Measurements from ENCODE around the gene CAPN3.
"Not testable (repeated sequence)": the region's sequence is repeated elsewhere in the genome, so short reads cannot be mapped to it uniquely, and the experiment has no call there.

Gene CAPN3

DNA sequence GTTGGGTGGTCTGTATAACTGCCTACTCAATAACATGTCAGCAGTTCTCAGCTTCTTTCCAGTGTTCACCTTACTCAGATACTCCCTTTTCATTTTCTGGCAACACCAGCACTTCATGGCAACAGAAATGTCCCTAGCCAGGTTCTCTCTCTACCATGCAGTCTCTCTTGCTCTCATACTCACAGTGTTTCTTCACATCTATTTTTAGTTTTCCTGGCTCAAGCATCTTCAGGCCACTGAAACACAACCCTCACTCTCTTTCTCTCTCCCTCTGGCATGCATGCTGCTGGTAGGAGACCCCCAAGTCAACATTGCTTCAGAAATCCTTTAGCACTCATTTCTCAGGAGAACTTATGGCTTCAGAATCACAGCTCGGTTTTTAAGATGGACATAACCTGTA lies at the start of gene CAPN3:
TSS of gene CAPN3 (plus strand) at position 253 of the 400 bp plus-strand sequence. CDS start 305 bp downstream, outside the sequence.
- DNase-seq (ENCODE audit: extremely low spot score, insufficient read length, low read depth) = no peak
- no peak for FAIRE-seq

- FAIRE-seq = no peak
- DNase-seq (ENCODE audit: extremely low spot score, insufficient read length, low read depth) = no peak
Measured at GRCh38 chr15:42313463-42313862, 45.8 kb upstream of the CAPN3 start.

DNA sequence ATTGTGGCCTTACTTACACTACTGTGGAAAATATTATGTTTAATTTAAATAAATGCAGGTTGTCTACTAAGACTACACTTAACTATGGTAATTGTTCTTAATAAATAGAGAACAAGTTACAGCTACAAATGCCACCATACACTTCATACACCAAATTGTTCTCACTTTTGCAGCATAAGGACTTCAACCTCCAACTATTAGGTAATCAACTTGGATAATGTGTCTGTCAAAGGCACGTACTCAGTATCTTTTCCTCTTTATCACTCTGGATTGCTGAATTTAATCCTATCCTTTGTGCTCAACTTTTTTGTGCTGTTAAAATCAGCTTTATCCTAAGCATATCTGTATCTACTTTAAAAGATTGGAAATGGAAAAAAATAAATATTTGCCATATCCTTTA lies 44.5 kb upstream of the CAPN3 start:
- no peak for FAIRE-seq
- no peak for DNase-seq (ENCODE audit: extremely low spot score, insufficient read length, low read depth)

DNA sequence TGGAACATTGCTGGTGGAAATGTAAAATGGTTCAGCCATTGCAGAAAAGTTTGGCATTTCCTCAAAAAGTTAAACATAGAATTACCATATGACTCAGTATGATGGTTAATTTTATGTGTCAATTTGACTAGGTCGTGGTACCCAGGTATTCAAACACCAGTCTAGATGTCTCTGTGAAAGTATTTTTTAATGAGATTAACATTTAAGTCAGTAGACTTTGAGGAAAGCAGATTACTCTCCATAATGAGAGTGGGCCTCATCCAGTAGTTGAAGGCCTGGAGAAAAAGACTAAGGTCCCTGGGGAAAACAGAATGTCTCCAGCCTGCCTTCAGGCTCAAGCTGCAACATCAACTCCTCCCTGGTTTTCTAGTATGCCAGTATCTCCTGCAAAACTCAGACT lies 43.8 kb upstream of the CAPN3 start:
- DNase-seq (ENCODE audit: extremely low spot score, insufficient read length, low read depth) (no peak), FAIRE-seq (no peak)

- FAIRE-seq; DNase-seq (ENCODE audit: extremely low spot score, insufficient read length, low read depth): not testable (repeated sequence)
Measured at GRCh38 chr15:42316282-42316805, 43.0 kb upstream of the CAPN3 start.

DNA sequence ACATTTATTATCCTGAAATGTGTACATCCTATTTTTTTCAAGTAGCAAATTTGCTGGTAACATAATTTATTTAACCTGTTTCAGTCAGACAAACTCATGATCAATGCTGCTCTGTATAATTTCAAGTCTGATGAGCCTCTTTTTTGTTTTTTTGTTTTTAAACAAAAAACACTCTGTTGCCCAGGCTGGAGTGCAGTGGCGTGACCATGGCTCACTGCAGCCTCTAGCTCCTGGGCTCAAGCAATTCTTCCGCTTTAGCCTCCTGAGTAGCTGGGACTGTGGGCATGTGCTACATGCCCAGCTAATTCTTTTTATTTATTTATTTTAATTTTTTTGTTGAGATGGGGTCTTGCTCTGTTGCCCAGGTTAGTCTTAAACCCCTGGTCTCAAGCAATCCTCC lies 40.1 kb upstream of the CAPN3 start:
- no peak for FAIRE-seq
- no peak for DNase-seq (ENCODE audit: extremely low spot score, insufficient read length, low read depth)

- DNase-seq (ENCODE audit: extremely low spot score, insufficient read length, low read depth) (no peak), FAIRE-seq (no peak)
Measured at GRCh38 chr15:42324308-42324707, 35.0 kb upstream of the CAPN3 start.

DNA sequence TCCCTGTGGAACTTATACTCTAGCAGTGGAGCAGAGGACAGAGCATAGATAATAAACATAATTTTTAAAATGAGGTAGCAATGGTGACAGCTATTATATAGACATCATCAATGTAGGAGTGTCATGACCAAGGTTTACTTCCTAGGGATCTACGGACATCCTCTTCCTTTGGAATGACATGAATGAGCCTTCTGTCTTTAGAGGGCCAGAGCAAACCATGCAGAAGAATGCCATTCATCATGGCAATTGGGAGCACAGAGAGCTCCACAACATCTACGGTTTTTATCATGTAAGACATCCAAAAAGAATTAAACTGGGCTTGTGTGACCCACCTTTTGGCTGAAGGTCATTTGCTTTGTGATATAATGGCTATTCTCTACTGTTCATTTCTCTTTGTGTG lies 30.1 kb upstream of the CAPN3 start:
- FAIRE-seq (no peak), DNase-seq (ENCODE audit: extremely low spot score, insufficient read length, low read depth) (no peak)

GRCh38 chr15:42329992-42330391 lies 29.3 kb upstream of the CAPN3 start:
- DNase-seq (ENCODE audit: extremely low spot score, insufficient read length, low read depth) (no peak), FAIRE-seq (no peak)

DNA sequence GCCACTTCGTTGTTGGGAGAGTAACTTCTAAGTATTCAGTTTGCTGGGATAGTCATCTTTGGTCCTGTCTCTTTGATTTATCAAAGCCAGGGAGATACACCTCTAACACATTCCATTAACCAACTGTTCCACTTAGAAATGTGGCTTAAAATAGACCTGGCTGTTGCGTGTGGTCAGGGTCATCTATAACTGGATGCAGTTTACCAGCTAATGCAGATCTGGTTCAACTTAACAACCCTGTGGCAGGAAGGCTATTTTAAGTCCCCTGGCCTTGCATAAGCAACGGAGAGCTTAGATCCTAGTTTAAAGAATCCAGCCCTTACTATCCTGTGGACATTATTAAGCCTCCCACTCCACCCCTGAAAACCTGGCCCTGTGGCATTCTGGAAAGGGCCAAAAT lies 28.1 kb upstream of the CAPN3 start:
- DNase-seq (ENCODE audit: extremely low spot score, insufficient read length, low read depth) (no peak), FAIRE-seq (no peak)

DNA sequence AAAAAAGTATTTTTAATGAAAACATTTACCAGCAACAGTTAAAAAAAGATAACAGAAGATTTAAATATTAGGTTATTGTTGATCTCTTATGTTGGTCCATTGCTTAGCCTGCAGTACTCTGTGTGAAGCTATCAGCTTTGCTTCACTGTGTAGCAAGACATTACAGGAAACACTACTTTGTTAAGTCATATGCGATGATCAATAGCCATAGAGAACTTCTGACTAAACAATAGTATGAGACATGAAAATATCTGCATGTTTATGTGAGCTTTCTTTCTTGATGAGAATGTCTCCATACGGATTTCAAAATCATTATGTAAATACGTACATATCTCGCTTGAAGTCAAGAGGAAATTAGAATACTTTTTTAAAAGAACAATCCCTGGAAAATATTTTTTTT lies 27.0 kb upstream of the CAPN3 start:
- DNase-seq (ENCODE audit: extremely low spot score, insufficient read length, low read depth) (no peak), FAIRE-seq (no peak)

DNA sequence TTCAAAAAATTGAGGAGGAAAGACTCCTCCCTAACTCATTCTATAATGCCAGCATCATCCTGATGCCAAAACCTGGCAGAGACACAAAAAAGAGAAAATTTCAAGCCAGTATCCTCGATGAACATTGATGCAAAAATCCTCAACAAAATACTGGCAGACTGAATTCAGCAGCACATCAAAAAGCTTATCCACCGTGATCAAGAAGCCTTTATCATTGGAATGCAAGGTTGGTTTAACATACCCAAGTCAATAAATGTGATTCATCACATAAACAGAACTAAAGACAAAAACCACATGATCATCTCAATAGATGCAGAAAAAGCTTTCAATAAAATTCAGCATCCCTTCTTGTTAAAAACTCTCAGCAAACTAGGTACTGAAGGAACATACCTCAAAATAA lies 24.2 kb upstream of the CAPN3 start:
- no peak for FAIRE-seq
- no peak for DNase-seq (ENCODE audit: extremely low spot score, insufficient read length, low read depth)

DNA sequence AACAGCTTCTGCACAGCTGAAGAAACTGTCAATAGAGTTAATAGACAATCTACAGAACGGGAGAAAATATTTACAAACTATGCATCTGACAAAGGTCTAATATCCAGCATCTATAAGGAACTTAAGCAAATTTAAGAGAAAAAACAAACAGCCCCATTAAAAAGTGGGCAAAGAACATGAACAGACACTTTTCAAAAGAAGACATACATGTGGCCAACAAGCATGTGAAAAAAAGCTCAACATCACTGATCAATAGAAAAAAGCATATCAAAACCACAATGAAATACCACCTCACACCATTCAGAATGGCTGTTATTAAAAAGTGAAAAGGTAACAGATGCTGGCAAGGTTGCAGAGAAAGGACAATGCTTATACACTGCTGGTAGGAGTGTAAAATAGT lies 22.7 kb upstream of the CAPN3 start:
- DNase-seq (ENCODE audit: extremely low spot score, insufficient read length, low read depth); FAIRE-seq: not testable (repeated sequence)

DNA sequence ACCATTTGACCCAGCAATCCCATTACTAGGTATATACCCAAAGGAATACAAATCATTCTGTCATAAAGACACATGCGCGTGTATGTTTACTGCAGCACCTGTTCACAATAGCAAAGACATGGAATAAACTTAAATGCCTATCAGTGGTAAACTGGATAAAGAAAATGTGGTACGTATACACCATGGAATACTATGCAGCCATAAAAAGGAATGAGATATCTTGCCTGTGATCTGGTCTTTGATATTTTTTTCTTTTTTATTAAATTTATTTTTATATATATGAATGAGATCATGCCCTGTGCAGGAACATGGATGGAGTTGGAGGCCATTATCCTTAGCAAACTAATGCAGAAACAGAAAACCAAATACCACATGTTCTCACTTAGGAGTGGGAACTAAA lies 22.2 kb upstream of the CAPN3 start:
- FAIRE-seq; DNase-seq (ENCODE audit: extremely low spot score, insufficient read length, low read depth): not testable (repeated sequence)

DNA sequence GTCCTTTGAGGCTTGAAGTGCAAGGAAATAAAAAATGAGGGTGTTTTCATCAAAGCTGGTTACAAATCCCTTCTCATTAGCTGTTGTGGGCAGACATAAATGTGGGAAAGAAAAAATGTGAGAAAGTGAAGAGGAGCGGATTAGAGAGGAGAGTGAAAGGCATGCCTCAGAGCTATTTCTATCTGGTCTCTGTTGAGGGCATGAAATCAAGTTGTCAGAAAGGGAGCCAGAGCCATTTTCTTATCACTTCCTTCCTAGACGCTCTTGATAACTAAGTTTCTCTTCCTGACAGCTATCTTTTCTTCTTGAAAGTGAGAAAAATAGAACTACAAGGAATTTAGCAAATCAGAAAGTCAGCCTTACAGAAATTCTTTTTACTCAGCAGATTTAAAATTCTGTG lies 20.8 kb upstream of the CAPN3 start:
- FAIRE-seq (no peak), DNase-seq (ENCODE audit: extremely low spot score, insufficient read length, low read depth) (no peak)

DNA sequence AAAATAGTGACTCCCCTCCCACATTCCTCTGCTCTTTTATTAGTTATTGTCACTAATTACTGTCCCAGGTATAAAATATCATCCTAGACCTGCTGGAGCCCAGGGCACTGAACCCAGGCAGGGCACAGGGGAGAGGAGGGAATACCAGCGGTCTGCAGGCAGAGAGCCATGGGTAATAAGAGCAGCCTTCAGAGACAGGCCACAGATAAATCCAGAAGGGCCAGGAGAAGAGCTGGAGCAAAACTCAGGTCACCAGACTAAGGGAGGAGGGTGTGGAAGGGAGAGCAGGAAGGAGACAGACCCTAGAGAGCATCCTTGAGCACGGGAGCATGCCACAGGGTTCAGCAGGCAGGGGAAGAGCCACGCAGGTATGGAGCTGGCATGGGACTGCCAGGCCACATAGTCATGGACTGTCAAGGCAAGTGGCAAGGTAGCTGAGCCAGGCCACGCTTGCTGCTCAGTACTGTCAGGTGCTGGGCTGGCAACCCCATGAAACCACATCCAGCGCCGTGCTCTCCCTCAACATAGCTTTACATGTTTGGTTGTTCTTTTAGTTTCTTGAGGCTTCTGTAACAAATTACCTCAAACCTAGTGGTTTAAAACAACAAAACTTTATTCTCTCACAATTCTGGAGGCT lies 15.6 kb upstream of the CAPN3 start:
- FAIRE-seq = no peak
- no peak for DNase-seq (ENCODE audit: extremely low spot score, insufficient read length, low read depth)

DNA sequence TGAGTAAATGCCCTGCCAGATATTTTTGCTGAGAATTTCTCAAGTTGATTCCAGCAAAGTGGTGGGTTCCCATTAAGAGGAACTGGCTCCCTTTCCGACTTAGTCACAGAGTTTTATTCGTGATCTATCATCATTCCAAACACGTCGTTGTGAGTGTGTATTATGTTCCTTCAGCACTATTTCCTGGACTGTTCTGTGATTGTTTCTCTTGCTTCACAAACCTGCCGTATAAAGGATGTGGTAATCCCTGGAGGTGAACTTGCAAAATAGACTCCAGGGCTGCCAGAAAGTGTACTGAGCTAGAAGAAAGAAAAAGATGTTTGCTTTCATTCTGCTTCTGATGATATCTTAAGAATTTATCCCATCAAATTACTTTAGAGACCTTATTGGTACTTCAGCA lies 14.5 kb upstream of the CAPN3 start:
- DNase-seq (ENCODE audit: extremely low spot score, insufficient read length, low read depth) = no peak
- no peak for FAIRE-seq

DNA sequence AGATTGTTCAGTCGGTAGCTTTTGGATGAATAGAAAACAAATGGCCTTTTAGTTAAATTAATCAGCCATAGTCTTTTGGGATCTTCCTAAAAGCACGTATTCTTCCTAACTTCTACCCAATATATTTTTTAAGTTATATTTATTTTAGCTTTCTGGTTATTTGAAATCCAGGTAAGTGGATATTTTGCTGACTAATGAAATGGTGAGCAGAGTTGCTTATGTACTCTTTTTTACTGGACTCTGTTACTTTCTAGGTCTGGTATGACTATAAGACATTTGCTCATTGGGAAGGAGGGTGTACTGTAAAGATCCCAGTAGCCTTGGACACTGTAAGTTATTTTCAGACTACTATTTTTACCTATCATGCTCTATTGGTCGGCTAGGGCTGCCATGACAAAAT lies 13.8 kb upstream of the CAPN3 start:
- FAIRE-seq (no peak), DNase-seq (ENCODE audit: extremely low spot score, insufficient read length, low read depth) (no peak)

DNA sequence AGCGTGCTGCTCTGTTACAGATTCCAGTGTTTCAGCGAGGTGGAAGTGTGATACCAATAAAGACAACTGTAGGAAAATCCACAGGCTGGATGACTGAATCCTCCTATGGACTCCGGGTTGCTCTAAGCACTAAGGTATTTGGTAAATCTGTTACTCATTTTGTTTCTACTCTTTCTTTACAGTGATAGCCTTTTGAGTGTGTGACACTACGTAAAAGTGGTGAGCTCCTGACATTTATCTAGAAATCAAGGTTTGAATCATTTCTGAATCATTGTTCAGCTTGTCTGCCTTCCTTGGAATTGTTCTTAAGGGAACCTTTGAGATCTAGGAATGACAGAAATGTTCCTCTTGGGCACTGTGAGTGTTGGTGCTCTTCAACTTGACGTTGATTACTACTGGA lies 11.2 kb upstream of the CAPN3 start:
- DNase-seq (ENCODE audit: extremely low spot score, insufficient read length, low read depth) (no peak), FAIRE-seq (no peak)

- DNase-seq (ENCODE audit: extremely low spot score, insufficient read length, low read depth) (no peak), FAIRE-seq (no peak)
Measured at GRCh38 chr15:42349186-42349585, 10.1 kb upstream of the CAPN3 start.

- DNase-seq (ENCODE audit: extremely low spot score, insufficient read length, low read depth) = no peak
Measured at GRCh38 chr15:42352401-42352800, 6.9 kb upstream of the CAPN3 start.

DNA sequence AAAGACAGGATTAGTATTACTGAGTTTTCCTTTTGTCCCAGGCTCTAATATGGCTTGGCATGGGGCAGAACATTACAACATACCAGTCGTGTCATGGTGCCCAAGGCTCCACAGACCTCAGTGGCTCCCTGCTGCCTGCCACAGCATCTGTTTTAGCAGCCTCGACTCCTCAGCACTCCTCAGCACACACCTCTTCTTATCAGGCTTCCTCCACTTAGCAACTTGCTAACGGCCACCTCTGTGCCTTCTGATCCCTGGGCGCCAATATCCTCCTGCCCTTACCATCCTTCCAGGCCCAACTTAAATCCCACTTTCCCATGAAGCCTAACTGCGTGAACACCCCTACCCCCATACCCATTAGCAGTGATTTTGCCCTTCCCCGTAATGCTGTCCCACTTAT lies 6.2 kb upstream of the CAPN3 start:
- DNase-seq (ENCODE audit: extremely low spot score, insufficient read length, low read depth) = no peak
- FAIRE-seq = no peak

More at GRCh38 chr15:42352401-42352800, 6.9 kb upstream of the CAPN3 start:
- no peak for FAIRE-seq
